NCI-H1105 (cell line): Measurements from ENCODE around the gene TRPM7.
"Not testable (repeated sequence)": the region's sequence is repeated elsewhere in the genome, so short reads cannot be mapped to it uniquely, and the experiment has no call there.

Experiments
- DNase-seq: peaks from one replicate; lab custom pipeline; 2025; lab: John Stamatoyannopoulos, UW

TRPM7 gene

GRCh38 chr15:50686469-50687301 lies at the start of gene TRPM7:
Gene TRPM7 (minus strand): TSS chr15:50686797. CDS start chr15:50686533, 264 bp downstream.
- DNase-seq = peak; percentile 79

- no peak for DNase-seq
These were observed 48.6 kb upstream of the TRPM7 start for GRCh38 chr15:50735156-50735555.

GRCh38 chr15:50726315-50726714 lies 39.7 kb upstream of the TRPM7 start:
- no peak for DNase-seq

- DNase-seq = no peak
These were observed 32.1 kb upstream of the TRPM7 start for GRCh38 chr15:50718700-50719125.

GRCh38 chr15:50712018-50712417 lies 25.4 kb upstream of the TRPM7 start:
- DNase-seq = no peak

- DNase-seq = no peak
These were observed 24.0 kb upstream of the TRPM7 start for GRCh38 chr15:50710585-50710984.

GRCh38 chr15:50707878-50708427 lies 21.4 kb upstream of the TRPM7 start:
- no peak for DNase-seq

GRCh38 chr15:50702762-50703334 lies 16.3 kb upstream of the TRPM7 start:
- no peak for DNase-seq

- no peak for DNase-seq
These were observed 11.5 kb upstream of the TRPM7 start for GRCh38 chr15:50698101-50698500.

- no peak for DNase-seq
These were observed 10.7 kb upstream of the TRPM7 start for GRCh38 chr15:50697109-50697797.

GRCh38 chr15:50694634-50695165 lies 8.1 kb upstream of the TRPM7 start:
- not testable (repeated sequence) for DNase-seq

GRCh38 chr15:50687302-50687902 lies 805 bp upstream of the TRPM7 start:
- DNase-seq = no peak

- DNase-seq = peak; percentile 56
These were observed 575 bp downstream of the TRPM7 start for GRCh38 chr15:50685976-50686468.

- no peak for DNase-seq
These were observed 1.2 kb downstream of the TRPM7 start for GRCh38 chr15:50685191-50685975.

- DNase-seq = no peak
These were observed 5.1 kb downstream of the TRPM7 start for GRCh38 chr15:50681467-50681866.

- DNase-seq = no peak
These were observed 9.7 kb downstream of the TRPM7 start for GRCh38 chr15:50676799-50677483.

- DNase-seq = no peak
These were observed 11.0 kb downstream of the TRPM7 start for GRCh38 chr15:50675535-50676144.

- no peak for DNase-seq
These were observed 16.5 kb downstream of the TRPM7 start for GRCh38 chr15:50670115-50670514.

- DNase-seq = no peak
These were observed 17.0 kb downstream of the TRPM7 start for GRCh38 chr15:50669611-50670010.

- no peak for DNase-seq
These were observed 20.7 kb downstream of the TRPM7 start for GRCh38 chr15:50665938-50666337.
